A673 (cell line): ENCODE data around the gene EIF4G1. TPM values are rescaled to one million over a fixed set of nuclear protein-coding genes. Genes with fewer than 3 reads are reported as not detected.
A peak's percentile ranks its signal among the peaks of the same experiment; 100 is the strongest.

ENCODE experiments used
- BruUV-seq: library from RNA; stranded (reverse); fragments of 400-500 nt; replicated peaks from 2 replicates; lab custom pipeline; 2021; lab: Mats Ljungman, UMichigan
- CTCF ChIA-PET: fragments of 300-600 bp; sonication (Branson Sonifier 250); formaldehyde crosslinking; loops from one replicate; lab custom pipeline; 2022; ENCODE audit warnings: antibody characterized with exemption; lab: Charles Lee
- POLR2A ChIA-PET: fragments of 300-600 bp; sonication (Branson Sonifier 250); formaldehyde crosslinking; loops from one replicate; lab custom pipeline; 2022; ENCODE audit warnings: antibody characterized with exemption; ENCODE audit not compliant: low non-redundant PET; lab: Charles Lee
- DNase-seq: peaks from one replicate; pipeline ENCODE4 v3.0.0-alpha.2; 2015; ENCODE audit warnings: low spot score
- H3K27ac ChIP-seq: fragments of 200-600 bp; sonication (generic); 2 replicates; pipeline ENCODE4 v1.5.1; 2016; ENCODE audit warnings: mixed run types, low read depth, mild to moderate bottlenecking, mixed read lengths, antibody characterized with exemption, low read length; ENCODE audit not compliant: poor library complexity, severe bottlenecking
- H3K27me3 ChIP-seq: fragments of 200-600 bp; sonication (generic); replicated peaks from 2 replicates; pipeline ENCODE4 v1.6.1; 2017; ENCODE audit warnings: mixed run types, low read depth, mild to moderate bottlenecking, mixed read lengths, antibody characterized with exemption, low read length; ENCODE audit not compliant: insufficient read depth, poor library complexity
- H3K36me3 ChIP-seq: fragments of 200-600 bp; sonication (generic); 2 replicates; pipeline ENCODE4 v1.6.1; 2016; ENCODE audit warnings: mixed run types, mild to moderate bottlenecking, mixed read lengths, antibody characterized with exemption, low read length; ENCODE audit not compliant: insufficient read depth, poor library complexity, severe bottlenecking
- H3K4me1 ChIP-seq: fragments of 200-600 bp; sonication (generic); 2 replicates; pipeline ENCODE4 v1.6.1; 2017; ENCODE audit warnings: mixed run types, mild to moderate bottlenecking, mixed read lengths, antibody characterized with exemption, low read length; ENCODE audit not compliant: insufficient read depth, poor library complexity, severe bottlenecking
- H3K4me3 ChIP-seq: fragments of 200-600 bp; sonication (generic); 2 replicates; pipeline ENCODE4 v1.5.1; 2016; ENCODE audit warnings: low read depth, mixed run types, mild to moderate bottlenecking, mixed read lengths, low read length; ENCODE audit not compliant: poor library complexity, severe bottlenecking
- H3K9me3 ChIP-seq: fragments of 200-600 bp; sonication (generic); 2 replicates; pipeline ENCODE4 v1.6.1; 2016; ENCODE audit warnings: mixed run types, low read depth, mild to moderate bottlenecking, mixed read lengths, antibody characterized with exemption, low read length; ENCODE audit not compliant: poor library complexity, severe bottlenecking
- EZH2 ChIP-seq: fragments of 200-600 bp; sonication (generic); IDR thresholded peaks from 2 replicates; pipeline ENCODE4 v1.6.1; 2017; ENCODE audit warnings: borderline replicate concordance, low read depth, mild to moderate bottlenecking, mixed read lengths, antibody characterized with exemption, low read length; ENCODE audit not compliant: poor library complexity, severe bottlenecking
- intact Hi-C: fragments of 100-400 bp; cut with micrococcal nuclease; formaldehyde crosslinking; loops from one replicate; pipeline ENCODE4 v1.10.0; 2022; ENCODE audit not compliant: unreplicated experiment
- total RNA-seq: library from RNA; stranded (reverse); gene quantifications from 2 replicates; pipeline ENCODE4 v1.2.3, GENCODE V29; 2021
- TF ChIP-seq, protein P1 (sequence below): fragments of 300-800, 200-600 bp; sonication (generic); conservative IDR thresholded peaks from 2 replicates; pipeline ENCODE4 v1.5.1; 2017; ENCODE audit warnings: low read depth, mild to moderate bottlenecking, antibody characterized with exemption, low read length, moderate library complexity, mixed read lengths

The EIF4G1 gene
- total RNA-seq, 1 experiment from 2014 or later, result 559 TPM

DNA sequence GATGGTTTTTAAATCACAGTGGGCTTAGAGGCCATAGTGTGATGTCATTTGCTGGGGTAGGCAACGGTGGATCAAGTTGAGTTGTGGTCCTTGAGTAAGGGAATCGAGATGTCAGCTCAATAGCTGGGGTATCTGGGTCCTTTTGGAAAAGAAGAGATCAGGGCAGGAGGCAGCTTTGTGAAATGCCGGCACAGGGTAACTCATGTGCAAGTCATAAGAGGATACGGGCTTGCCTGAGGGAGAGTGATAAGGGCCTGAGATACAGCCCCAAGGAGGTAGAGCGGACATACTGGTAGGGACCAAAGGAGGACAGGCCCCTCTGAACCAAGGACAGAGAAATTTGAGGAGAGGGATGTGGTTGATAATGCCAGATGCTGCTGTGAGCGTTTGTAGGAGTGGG is 18.8 kb downstream of the EIF4G1 start:
- no peak overlapping the region for H3K4me3 ChIP-seq
- H3K4me1 ChIP-seq, result peaks cover 23% of the 10 kb centered on the region
- TSS peak; percentile 23 for BruUV-seq
- no peak for DNase-seq
- CTCF ChIA-PET, result no interaction called here
- peaks cover 70% of the 10 kb centered on the region for H3K36me3 ChIP-seq
- H3K9me3 ChIP-seq, result no peaks in the 10 kb centered on the region
- H3K27me3 ChIP-seq, result no peaks in the 10 kb centered on the region
- TF ChIP-seq EZH2, result no peak
- TF ChIP-seq, protein P1, sequence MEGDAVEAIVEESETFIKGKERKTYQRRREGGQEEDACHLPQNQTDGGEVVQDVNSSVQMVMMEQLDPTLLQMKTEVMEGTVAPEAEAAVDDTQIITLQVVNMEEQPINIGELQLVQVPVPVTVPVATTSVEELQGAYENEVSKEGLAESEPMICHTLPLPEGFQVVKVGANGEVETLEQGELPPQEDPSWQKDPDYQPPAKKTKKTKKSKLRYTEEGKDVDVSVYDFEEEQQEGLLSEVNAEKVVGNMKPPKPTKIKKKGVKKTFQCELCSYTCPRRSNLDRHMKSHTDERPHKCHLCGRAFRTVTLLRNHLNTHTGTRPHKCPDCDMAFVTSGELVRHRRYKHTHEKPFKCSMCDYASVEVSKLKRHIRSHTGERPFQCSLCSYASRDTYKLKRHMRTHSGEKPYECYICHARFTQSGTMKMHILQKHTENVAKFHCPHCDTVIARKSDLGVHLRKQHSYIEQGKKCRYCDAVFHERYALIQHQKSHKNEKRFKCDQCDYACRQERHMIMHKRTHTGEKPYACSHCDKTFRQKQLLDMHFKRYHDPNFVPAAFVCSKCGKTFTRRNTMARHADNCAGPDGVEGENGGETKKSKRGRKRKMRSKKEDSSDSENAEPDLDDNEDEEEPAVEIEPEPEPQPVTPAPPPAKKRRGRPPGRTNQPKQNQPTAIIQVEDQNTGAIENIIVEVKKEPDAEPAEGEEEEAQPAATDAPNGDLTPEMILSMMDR, result no peak
- POLR2A ChIA-PET, result no interaction called here
- H3K27ac ChIP-seq, result peak overlapping the region; percentile 50
- intact Hi-C loops, result no loop called here

DNA sequence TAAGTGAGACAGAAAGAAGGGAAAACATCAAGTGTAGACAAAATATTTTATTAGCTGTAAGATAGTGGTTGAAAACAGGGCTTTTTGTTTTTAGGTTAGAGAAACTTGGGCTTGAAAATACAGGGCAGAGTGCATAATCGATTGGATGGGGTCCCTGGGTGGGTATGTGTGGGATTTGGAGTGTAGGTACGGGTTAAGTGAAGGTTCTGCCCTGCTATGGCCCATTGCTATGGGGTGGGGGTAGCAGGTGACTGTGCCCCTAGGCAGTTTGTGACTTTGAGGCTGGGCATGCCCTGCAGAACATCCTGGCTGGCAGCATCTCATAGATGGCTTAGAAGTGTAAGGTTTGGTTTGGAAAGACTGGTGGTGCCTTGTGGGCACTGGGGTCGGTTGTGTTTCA is 19.3 kb downstream of the EIF4G1 start:
- intact Hi-C loops, result no loop called here

DNA sequence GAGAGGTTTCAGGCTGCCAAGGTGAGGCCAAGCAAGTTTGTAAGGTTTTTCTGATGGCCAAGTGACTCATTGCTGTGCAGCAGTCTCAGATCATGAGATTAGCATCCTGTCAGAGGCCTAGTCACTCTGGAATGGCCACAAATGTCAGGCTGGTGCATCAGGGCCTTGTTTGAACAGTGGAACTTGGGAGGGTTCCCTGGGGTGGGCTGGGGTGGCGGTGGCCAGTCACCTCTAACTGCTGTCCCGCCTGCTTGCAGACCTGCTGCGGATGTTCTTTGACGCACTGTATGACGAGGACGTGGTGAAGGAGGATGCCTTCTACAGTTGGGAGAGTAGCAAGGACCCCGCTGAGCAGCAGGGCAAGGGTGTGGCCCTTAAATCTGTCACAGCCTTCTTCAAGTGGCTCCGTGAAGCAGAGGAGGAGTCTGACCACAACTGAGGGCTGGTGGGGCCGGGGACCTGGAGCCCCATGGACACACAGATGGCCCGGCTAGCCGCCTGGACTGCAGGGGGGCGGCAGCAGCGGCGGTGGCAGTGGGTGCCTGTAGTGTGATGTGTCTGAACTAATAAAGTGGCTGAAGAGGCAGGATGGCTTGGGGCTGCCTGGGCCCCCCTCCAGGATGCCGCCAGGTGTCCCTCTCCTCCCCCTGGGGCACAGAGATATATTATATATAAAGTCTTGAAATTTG is 20.2 kb downstream of the EIF4G1 start:
- POLR2A ChIA-PET, result no interaction called here
- peaks cover 30% of the 10 kb centered on the region for H3K4me1 ChIP-seq
- peak overlapping the region; percentile 95 for H3K27ac ChIP-seq
- peaks cover 56% of the 10 kb centered on the region for H3K36me3 ChIP-seq
- intact Hi-C loops, result no loop called here
- TF ChIP-seq EZH2, result no peak
- TF ChIP-seq, protein P1, result no peak
- H3K27me3 ChIP-seq, result no peaks in the 10 kb centered on the region
- BruUV-seq, result no TSS peak
- CTCF ChIA-PET, result no interaction called here
- no peaks in the 10 kb centered on the region for H3K9me3 ChIP-seq
- DNase-seq, result no peak
- no peak overlapping the region for H3K4me3 ChIP-seq

More for the DNA sequence above, 19.3 kb downstream of the EIF4G1 start:
- no peak overlapping the region for H3K4me3 ChIP-seq
- H3K9me3 ChIP-seq, result no peaks in the 10 kb centered on the region
- no TSS peak for BruUV-seq
- ChIA-PET POLR2A (no interaction called here), CTCF (no interaction called here)
- peaks cover 28% of the 10 kb centered on the region for H3K4me1 ChIP-seq
- peaks cover 65% of the 10 kb centered on the region for H3K36me3 ChIP-seq
- DNase-seq, result no peak
- no peak for TF ChIP-seq EZH2
- TF ChIP-seq, protein P1, result no peak
- H3K27ac ChIP-seq, result no peak overlapping the region
- H3K27me3 ChIP-seq, result no peaks in the 10 kb centered on the region
